ENCODE measurements around the gene SLC36A2.

DNA sequence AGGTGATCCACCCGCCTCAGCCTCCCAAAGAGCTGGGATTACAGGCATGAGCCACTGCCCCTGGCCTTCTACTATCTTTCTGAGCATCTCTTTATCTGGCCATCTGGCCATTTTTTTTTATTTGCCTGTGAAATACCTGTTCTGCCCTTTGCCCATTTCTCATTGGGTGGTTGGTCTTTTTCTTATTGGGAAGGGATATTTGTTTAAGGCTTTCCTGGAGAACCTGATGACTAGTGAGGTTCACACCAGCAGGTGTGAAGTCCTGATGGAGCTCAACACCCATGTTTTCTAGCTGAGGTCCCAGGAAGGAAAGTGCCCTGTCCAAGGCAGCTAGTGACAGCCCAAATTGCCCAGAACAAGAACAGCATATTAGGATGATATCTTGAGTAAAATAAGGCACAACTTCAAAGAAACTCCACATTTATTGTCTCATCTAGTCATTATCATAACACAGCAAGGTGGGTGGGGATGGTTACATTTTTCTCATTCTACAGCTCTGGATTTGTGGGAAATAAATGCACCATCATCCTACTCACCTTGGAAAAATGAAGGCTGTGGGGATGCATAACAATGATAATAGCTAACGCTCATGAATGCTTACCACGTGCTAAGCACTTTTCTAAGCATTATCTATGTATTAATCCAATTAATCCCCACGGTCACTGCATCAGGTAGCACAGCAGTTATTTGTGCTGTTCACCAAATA, 64.1 kb downstream of the SLC36A2 start:
- TF ChIP-seq TAF1 (IDR thresholded peaks at IDR 0.05; ENCODE audit: borderline replicate concordance, low read depth, low read length), result no peak
- TF ChIP-seq POLR2A (IDR thresholded peaks at IDR 0.05; ENCODE audit: low read depth, low read length), result no peak
- no peak for TF ChIP-seq POLR2AphosphoS5 (IDR thresholded peaks at IDR 0.05; ENCODE audit: low read depth, low read length)
